GM21723 (cell line): Measurements from ENCODE around the gene N4BP2L1.

Experiments
- ATAC-seq: cut with Tn5 transposase; IDR thresholded peaks from one replicate; pipeline ENCODE4 v1.9.1; 2021; ENCODE audit warnings: mild to moderate bottlenecking, moderate library complexity; ENCODE audit not compliant: unreplicated experiment

N4BP2L1 gene

GRCh38 chr13:32432856-32433255, 4.9 kb upstream of the N4BP2L1 start:
- no peak for ATAC-seq

GRCh38 chr13:32431361-32431760, 3.4 kb upstream of the N4BP2L1 start:
- no peak for ATAC-seq

DNA sequence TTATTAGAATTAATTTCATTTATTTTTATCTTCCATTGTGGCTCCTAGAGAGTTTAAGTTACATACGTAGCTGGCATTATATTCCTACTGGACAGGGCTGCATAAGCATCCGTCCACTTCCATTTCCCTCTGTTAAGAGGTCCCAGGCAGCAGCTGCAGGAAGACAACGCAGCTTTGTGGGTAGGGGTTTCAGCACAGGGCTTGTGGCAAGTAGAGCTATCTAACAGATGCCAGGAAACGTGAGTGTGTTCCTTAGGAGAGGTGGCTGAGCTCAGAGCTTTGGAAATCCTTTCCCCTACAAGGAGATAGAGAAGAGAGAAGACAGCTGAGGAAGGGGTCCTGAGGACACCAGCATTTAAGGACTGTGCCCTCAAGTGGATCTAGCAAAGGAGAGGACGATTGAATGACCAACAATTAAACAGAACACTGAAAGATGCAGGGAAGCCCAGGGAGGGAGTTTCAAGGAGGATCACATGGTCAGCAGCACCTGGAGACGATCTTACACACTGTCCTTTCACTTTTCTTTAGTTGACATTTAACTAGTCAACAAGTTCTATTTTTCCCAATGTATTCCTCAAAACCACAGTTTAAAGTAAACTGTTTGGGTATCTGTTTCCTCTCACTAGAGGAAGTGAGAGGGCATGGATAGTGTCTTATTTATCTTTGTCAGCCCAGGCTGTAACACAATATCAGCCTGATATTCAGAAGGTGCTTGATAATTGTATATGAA, 2.3 kb upstream of the N4BP2L1 start:
- ATAC-seq, result no peak

- ATAC-seq, result no peak
These were observed 1.5 kb upstream of the N4BP2L1 start for GRCh38 chr13:32429433-32429909.

DNA sequence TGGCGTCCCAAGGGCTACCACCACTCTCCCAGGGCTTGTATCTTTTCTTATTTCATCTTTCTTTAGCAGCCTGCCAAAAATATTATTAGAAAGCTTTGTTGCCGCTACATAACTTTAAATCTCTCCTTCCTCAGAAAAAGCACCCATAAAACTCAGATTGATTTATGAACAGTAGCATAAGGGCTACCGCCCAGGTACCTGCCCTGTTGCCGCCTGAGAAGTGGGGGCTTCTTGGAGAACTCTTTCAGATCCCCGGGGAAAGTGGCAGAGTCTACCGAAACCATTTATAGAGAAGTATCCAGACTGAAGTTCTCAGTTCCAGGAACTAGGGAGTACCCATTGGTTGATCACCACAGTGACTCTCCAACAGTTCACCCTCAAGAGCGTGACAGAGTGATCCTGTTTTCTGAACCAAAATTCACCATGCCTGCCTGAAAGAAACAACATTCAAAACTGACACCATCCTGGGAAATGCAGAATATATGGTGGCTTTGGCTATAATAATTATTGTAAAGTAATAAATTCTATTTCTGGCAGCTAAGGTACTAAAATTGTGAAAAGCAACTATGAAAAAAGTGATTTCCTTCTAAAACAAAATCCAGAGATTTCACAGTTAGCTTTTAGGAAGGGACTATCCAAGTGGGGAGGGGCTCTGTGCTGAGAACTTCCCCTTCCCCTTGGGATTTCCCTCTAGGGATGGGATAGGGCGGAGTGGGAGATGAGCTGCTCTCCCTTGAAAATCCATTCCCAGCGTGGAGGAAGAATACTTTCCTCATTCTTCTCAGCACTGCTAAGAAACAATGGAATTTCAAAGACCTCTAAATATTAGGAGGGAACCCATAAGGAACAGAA, 877 bp upstream of the N4BP2L1 start:
- no peak for ATAC-seq

DNA sequence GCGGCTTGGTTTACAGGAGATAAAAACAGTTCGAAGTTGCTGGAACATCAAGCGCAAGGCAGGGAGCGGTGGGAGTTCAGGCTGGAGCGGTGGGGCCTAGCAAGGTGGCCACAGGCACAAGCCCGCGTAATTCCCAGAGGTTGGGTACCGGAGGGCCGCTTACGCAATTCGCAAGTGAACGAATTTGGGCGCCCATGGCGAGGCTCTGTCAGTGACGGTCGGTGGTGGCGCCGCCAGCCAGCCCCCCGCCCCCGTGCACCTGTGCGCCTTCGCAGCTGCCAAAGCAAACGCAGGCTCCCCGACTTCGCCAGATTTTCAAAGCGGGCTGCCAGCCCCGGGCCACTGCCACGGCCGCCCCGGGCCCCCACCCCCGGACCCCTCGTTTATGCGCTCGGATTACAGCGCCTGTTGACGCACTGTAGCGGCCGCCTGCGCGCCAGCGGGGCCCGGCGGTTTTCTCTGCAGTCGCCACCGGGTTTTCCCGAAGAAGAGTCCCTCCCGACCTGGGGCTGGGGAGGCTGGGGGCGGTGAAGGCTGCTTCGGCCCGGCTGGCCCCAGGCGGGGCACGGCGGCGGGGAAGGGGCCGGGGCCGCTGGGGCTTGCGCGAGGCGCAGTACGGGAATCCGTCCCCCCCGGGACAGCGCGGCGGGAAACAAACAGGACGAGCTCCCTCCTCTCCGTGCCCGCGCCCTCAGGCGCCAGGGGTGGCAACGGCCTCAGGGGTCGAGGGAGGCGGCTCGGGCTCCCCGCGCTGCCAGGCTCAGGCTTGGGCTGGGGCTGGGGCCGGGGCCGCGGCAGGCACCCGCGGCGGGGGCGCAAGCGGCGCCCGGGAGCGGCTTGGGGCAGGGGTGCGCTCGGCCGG, 709 bp downstream of the N4BP2L1 start:
- ATAC-seq, result peak; percentile 19

GRCh38 chr13:32426191-32426989, 1.5 kb downstream of the N4BP2L1 start:
- peak; percentile 45 for ATAC-seq

GRCh38 chr13:32425158-32425557, 2.8 kb downstream of the N4BP2L1 start:
- no peak for ATAC-seq

DNA sequence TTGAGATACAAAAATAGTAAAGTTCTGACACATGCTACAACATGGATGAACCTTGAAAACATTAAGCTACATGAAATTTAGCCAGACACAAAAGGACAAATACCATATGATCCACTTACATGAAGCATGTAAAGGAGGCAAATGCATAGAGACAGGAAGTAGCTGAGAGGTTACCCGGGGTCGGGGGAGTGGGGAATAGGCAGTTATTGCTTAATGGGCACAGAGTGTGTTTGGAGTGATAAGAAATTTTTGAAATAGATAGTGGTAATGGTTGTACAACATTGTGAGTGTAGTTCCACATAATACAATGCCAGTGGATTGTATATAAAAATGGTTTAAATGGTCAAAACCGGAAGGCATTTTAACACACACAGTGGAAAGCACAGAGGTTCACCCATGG, 4.3 kb downstream of the N4BP2L1 start:
- ATAC-seq, result no peak

DNA sequence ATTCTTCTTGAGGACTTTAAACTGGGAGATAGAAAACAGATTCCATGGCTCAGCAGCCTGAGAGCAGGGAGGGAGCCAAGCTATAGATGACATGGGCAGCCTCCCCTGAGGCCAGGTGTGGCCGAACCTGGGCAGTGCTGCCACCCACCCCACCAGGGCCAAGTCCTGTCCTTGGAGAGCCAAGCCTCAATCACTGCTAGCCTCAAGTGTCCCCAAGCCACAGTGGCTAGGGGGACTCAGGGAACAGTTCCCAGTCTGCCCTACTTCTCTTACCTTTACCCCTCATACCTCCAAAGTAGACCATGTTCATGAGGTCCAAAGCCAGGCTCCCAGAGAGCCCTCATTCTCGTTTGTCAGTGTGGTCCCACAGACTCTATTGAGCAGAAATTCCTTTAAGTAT, 8.1 kb downstream of the N4BP2L1 start:
- no peak for ATAC-seq

DNA sequence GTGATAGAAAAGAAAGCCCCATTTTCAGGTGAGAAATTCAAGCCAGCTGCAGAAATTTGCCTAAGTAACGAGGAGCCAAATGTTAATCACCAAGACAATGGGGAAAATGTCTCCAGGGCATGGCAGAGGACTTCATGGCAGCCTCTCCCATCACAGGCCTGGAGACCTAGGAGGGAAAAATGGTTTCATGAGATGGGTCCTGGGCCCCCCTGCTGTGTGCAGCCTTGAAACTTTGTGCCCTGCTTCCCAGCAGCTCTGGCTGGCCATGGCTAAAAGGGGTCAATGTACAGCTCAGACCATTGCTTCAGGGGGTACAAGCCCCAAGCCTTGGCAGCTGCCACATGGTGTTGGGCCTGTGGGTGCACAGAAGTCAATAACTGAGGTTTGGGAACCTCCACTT, 9.9 kb downstream of the N4BP2L1 start:
- no peak for ATAC-seq

- no peak for ATAC-seq
These were observed 12.9 kb downstream of the N4BP2L1 start for GRCh38 chr13:32415019-32415418.

DNA sequence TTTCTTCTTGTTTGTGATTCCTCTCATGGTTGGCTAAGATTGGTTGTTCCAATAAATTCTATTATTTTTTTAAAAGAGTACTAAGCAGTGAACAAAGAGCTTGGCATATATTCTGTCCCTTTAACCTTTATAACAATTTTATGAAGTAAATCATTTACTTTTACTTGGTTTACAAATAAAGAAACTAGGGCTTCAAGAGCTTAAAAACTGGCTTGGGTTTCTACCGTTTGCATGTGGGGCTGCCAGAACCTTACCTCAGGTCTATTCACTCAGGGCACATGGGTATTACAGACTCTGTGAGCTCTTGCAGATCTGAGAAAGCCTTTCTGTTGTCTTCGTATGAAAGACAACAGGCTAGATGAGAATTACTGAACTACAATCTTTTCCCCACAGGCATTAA, 13.3 kb downstream of the N4BP2L1 start:
- ATAC-seq, result no peak

GRCh38 chr13:32413284-32413683, 14.6 kb downstream of the N4BP2L1 start:
- ATAC-seq, result no peak

DNA sequence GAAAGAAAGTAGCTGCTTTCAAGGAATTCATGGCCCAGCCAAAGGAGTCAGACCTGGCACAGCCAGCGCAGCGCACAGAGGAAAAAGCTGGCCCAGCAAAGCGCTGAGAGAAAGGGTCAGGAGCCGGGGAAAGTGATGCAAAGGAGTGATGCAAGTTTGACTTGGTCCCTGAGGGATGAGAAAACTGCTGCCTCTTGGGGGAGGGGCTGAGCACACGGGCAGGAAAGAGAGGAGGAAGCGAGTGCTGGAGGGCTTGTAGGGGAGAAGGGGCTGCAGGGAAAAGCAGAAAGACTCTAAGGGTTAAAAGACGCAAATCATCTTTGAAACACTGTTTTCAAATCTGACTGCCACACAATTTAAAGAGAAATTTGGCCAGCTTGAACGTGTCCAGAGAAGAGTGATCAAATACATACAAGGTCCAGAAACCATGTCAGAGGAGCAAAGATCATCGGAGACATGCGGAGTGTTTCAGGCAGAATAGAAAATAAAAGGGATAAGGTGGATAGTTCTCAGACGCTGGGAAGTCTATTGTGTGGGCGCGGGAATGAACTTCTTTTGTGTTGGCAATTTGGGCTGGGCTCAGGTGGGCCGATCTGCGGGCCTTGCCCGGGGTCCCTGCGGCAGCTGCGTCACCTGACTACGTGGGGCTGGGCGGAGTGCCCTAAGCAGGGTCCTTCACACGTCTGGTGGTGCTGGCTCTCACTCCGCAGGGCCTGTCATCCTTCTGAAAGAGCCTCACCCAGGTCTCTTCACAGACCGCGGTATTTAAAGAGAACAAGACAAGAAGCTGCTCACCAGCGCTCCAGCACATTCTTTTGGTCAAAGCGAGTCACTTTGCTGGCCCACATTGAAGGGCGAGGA, 18.1 kb downstream of the N4BP2L1 start:
- ATAC-seq, result no peak

- no peak for ATAC-seq
These were observed 19.0 kb downstream of the N4BP2L1 start for GRCh38 chr13:32409001-32409313.

GRCh38 chr13:32408296-32409000, 19.5 kb downstream of the N4BP2L1 start:
- no peak for ATAC-seq

DNA sequence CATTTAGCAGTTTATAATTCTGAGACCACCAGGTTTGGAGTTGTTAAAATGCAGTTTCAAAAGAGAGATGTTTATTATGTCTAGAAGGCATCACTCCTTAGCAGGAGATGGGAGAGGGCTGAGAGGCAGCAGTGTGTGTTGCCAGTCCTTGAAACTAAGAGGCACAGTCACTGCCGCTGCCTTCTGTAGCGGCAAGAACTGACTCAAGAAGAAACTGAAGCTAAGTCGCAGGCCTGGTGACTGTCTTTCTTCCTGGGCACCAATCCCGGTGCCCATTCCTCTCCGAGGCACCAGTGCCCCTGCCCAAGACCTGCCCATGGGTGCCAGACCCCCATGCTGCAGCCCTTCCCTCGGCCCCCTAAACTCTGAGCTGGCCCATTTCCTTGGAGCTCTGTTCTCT, 20.1 kb downstream of the N4BP2L1 start:
- ATAC-seq, result no peak

DNA sequence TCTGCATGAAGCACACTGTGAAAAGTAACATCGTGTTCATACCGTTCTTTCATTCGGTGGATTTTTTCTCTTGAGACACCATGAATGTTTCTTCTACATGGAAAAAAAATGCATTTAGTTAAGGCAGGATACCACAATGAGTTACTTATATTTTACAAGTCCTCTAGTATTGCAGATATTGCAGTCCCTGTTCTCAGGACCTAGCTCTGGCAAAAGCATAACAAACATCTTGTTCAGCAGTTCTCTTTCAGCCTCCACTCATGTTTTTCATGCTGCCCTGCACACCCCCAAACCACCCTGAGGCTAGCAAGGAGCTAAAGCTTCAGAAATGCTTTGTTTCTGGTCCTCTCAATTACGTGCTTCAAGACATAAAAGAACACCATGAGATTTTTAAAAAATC, 24.8 kb downstream of the N4BP2L1 start:
- no peak for ATAC-seq
